GM18858 (cell line): ENCODE measurements around the gene MRPS18A.

Experiments used
- ATAC-seq: cut with Tn5 transposase; IDR thresholded peaks from one replicate; pipeline ENCODE4 v1.9.1; 2021; ENCODE audit not compliant: unreplicated experiment

Gene MRPS18A

GRCh38 chr6:43699564-43700186 lies 12.1 kb upstream of the MRPS18A start:
- no peak for ATAC-seq

DNA sequence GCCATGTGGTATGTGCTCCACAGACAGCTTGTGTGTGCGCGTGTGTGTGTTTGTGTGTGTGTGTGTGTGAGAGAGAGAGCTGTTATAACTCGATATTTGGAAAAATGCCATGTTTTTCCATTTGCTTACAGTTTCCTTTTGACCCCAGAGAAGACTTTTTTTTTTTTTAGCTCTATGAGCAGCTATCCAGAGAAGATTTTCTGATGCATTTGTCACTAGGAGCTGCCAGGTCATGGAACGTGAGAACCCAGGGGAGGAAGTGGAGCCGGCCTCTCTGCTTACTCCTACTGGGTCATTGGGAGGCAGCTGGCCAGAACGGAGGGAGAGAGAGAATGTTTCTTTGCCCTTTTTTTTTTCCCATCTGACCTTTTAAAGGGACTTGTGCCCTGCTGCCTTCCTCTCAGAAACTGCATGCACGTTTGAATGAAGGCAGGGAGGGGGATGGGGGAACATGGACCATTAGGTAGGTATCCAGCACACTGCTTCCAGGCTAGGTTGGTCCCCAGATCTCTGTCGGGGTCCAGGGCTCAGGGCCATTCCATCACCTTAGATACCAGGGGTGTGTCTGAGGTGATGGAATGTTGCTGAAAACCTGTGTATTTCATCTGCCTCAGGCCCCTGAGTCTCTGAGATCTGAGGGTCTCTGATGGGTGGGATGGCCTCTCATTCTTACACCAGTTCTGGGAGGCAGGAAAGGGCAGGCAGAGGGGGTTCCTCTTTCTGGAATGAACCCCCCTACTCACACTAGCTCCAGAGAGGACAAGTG lies 11.2 kb upstream of the MRPS18A start:
- no peak for ATAC-seq

DNA sequence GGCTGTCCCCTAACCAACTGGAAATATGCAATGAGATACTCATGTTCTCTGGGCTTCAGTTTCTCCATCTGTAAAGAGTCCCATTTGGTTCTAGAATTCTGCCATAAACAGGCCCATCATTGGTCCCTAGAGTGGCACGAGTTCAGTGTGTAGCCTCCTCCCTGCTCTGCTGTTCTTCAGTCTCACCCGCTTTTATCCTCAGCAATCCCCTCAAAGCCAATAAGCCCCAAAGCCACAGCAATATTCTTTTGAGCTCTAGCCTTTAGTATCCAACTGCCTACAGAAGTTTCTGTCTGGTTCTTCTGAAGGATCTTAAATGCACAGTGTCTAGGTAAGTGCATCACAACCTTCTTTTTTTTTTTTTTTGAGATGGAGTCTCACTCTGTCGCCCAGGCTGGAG lies 9.8 kb upstream of the MRPS18A start:
- no peak for ATAC-seq

GRCh38 chr6:43695967-43696291 lies 8.3 kb upstream of the MRPS18A start:
- ATAC-seq, result no peak

GRCh38 chr6:43695215-43695966 lies 7.8 kb upstream of the MRPS18A start:
- no peak for ATAC-seq

DNA sequence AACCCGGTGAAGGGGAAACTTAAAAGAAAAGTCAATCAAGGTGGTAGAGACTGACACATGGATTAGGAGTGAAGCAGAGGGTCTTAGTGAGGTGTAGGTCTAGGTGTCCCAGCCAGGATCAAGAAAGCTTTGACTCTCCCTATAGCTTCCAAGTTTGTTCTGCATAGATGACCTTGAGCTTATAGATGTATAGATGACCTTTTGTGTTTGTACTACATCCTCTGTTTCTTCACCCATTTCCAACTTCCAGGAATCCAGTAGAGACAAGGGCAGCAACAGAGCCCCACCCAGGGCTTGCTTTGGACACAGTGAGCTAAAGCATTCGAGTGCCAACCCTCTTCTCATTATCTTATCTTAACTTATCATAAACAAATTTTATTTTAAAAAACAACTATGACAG lies 1.8 kb upstream of the MRPS18A start:
- no peak for ATAC-seq

- no peak for ATAC-seq
Observed at GRCh38 chr6:43687079-43687436, 533 bp downstream of the MRPS18A start.

DNA sequence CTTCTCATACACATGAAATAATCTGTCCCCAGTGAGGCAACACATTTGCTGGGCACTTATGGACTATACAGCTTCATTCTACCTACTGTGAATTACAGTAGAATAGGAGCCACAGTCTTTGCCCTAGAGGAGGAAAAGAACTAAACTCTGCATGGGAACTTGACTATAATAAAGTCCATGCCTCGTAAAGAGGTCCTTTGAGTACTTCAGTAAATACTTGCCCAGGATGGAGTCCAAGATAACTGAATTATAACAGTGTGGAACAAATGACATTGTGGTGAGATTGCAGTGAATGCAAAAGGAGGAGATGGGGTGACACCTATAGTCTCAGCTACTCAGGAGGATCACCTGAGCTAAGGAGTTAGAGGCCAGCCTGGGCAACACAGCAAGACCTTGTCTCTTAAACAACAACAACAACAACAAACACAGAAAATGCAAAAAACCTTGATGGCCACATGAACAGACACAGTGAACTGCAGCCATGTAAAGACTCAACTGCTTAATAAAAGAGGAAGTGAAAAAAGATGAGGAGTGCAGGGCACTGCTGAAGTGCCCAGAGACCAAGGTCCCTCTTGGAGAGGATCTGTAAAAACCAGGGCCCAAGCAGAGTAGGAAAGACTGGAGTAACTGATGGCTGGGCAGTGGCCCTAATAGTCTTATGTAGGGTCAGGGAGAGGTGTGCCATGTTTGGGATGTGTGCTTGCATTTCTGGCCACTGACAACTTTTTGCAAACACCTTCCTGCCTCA lies 3.7 kb downstream of the MRPS18A start:
- peak; percentile 63 for ATAC-seq

DNA sequence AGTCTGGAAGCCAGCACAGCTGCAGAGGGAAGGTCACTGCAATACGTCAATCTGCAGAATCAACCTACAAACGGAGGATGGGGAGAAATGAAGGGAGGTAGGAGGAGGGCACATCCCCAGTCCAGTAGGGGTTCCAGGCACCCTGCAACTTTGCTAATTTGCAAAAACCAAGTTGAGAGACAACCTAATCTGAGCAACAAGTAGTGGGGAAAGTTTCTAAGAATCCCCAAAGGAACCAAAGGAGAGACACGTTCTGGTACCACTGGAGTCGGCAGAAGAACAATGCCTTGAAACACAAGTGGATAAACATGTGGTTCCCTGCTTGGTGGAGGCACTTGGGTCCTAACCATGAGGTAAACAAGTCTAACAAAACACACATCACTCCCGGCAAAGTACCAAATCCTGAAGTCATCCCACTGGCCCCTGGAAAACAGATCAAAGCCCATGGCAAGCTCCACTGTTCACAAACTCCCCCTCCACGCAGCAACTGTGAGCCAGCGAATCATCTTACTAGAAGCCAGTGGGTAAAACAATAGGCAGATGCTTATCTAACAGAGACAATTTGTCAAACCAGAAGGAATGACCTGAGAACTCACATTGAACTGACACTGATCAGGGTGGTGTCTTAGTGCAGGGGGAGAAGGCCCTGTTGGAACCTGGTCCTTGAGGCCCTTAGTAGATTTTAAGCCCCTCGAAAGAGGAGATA lies 4.7 kb downstream of the MRPS18A start:
- no peak for ATAC-seq

- no peak for ATAC-seq
Observed at GRCh38 chr6:43681303-43681702, 6.3 kb downstream of the MRPS18A start.

DNA sequence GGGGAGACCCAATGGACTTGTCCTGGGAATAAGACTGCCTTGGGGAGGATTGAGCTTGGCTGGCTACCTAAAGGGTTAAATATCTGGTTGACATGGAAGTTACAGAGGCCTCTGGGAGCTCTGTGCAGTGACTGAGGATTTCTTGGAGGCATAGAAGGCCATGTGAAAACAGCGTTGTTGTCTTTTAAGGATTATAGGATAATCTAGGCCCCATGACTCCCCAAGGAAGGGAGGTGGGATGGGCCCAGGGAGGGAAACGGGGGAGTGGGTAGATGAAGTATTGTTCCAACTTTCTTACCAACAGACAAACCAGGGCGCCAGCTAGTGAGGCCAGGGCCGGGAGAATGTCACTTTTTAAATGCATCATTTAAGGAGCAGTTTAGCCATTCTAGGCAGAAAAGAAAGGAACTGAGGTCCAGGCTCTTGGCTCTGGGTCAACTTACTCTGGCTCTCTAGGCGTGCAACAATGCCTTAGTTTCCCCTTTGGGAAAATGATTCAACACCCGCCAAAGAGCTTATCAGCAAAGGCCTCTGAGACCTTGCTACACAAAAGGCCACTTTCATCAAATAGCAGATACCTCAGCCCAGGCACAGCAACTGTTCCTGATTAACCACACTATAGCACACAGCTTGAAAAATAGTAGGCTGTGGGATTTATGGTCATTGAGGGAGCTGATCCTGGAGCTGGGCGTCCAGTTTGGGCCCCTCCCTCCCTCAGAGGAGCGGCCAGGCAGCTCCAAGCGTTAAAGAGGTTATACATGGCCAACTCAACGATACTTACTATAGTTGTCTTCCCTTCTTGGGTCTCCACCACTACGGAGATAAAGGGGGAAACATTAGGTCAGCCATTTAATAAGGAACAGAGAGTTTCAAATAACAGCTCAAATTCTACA lies 7.0 kb downstream of the MRPS18A start:
- no peak for ATAC-seq

DNA sequence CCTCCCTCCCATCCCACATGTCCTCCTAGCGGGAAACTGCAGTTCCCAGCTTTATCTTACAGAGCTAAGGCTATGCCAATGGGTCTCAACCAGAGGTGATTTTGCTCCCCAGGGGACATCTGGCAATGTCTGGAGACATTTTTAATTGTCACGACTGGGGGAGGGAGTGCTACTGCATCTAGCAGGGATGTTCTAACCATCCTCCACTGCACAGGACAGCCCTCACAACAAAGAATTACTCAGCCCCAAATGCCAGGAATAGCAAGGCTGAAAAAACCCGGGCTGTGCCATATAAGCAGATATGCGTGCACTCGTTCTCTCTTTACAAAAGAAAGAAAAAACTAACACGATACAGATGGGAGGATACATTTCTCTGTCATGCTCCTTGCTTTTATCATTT lies 8.5 kb downstream of the MRPS18A start:
- no peak for ATAC-seq

DNA sequence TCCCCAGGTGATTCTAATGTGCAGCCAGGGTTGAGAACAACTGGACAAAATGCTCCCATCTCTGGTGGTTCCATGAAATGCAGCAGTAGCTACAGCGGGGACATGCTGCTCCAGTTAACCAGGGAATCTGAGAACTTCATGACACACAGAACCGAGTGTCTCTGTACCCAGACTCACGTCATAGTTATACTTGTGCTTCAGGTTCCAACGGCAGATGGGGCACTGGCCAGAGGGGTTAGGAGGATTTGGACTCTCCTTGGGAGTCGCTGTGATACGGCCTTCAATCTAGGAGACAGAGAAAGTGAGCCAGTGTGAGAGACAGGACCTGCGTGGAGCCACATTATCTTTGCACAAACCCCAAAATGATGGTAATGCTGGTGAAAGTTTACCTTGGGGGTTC lies 9.2 kb downstream of the MRPS18A start:
- no peak for ATAC-seq

DNA sequence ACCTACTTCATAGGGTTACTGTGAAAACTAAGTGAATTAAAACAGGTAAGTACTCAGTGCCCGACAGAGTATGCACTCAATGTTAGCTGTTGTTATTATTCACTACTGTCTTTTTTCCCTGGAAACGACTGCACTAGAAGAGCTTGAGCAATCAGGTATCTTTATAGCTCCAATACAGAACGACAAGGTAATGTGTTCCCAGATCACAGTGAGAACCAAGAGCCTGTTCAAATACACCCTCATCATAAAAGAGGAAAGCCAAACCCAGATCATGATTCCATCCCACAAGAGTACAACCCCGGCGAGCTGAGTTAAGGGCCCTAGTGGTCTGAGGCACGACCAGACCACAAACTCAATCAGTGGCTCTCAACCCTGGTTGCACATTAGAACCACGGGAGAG lies 9.8 kb downstream of the MRPS18A start:
- no peak for ATAC-seq

DNA sequence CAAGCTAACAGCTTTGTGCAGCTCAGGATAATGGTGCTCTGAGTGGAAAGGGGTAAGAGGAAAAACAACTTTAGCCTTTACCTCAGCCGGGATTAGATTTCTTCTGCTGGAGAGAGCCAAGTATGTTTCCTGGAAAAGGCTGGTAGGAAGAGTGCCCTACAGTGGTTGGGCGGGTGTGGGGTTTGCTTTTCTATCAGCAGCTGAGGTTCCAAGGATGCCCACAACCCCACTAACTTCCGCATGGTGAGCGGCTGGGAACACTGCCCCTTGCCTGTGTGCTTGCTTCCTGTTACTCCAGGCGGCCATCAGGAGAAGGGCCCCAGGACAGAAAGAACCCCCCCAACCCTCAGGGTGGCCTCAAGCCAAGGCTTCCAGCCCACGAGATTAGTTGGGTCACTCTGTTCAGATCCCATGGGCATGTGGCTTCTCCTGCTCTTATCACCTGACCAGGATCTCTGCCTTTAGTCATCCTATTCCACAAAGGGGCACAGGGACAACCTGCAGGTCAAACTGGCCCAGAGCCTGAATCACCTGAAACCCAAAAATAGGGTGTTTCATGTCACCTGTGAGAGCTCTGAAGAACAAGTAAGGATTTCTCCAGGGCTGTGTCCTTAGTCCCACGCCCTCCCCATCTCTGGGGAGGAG lies 10.5 kb downstream of the MRPS18A start:
- no peak for ATAC-seq

GRCh38 chr6:43674921-43675320 lies 12.7 kb downstream of the MRPS18A start:
- ATAC-seq, result no peak

GRCh38 chr6:43674291-43674690 lies 13.3 kb downstream of the MRPS18A start:
- no peak for ATAC-seq

GRCh38 chr6:43673444-43674084 lies 14.0 kb downstream of the MRPS18A start:
- no peak for ATAC-seq
